CD4-positive, alpha-beta memory T cell (primary cell): ENCODE measurements around the gene GABRR1. TPM values are rescaled to one million over a fixed set of nuclear protein-coding genes. Genes with fewer than 3 reads are reported as not detected.
A peak's percentile ranks its signal among the peaks of the same experiment; 100 is the strongest.

Source experiments
- CTCF ChIA-PET: fragments of 350-600 bp; sonication (Branson Sonifier 250); formaldehyde crosslinking; loops from one replicate; lab custom pipeline; 2021; ENCODE audit warnings: inconsistent platforms; ENCODE audit not compliant: partially characterized antibody; lab: Charles Lee
- POLR2A ChIA-PET: fragments of 350-600 bp; sonication (Branson Sonifier 250); formaldehyde crosslinking; loops from one replicate; lab custom pipeline; 2021; ENCODE audit not compliant: partially characterized antibody; lab: Charles Lee
- DNase-seq, 5 donors: peaks; one replicate each; pipeline versions ENCODE4 v3.0.0 to v3.0.0-alpha.2; 2020 to 2022; ENCODE audit warnings: mixed read lengths in 1 of 5
- H3K27ac ChIP-seq: one replicate; pipeline ENCODE4 v1.7.0; 2013; ENCODE audit warnings: low read depth, low read length
- H3K27me3 ChIP-seq: 2 replicates; pipeline ENCODE4 v1.7.0; 2013; ENCODE audit warnings: mild to moderate bottlenecking, low read length, moderate library complexity; ENCODE audit not compliant: insufficient read depth
- H3K36me3 ChIP-seq: 2 replicates; pipeline ENCODE4 v1.7.0; 2013; ENCODE audit warnings: mild to moderate bottlenecking, low read length, moderate library complexity; ENCODE audit not compliant: insufficient read depth
- H3K4me1 ChIP-seq: 2 replicates; pipeline ENCODE4 v1.7.0; 2013; ENCODE audit warnings: mild to moderate bottlenecking, low read length, moderate library complexity; ENCODE audit not compliant: insufficient read depth
- H3K4me3 ChIP-seq, 2 donors: one replicate each; pipeline ENCODE4 v1.7.0; 2013; ENCODE audit warnings: low read length in 2 of 2, mild to moderate bottlenecking in 1 of 2
- H3K9me3 ChIP-seq, 2 donors: one replicate each; pipeline ENCODE4 v1.7.0; 2013; ENCODE audit warnings: low read length in 2 of 2, control low read depth in 1 of 2; ENCODE audit not compliant: control insufficient read depth in 1 of 2
- H3K27ac Mint-ChIP-seq, 7 donors: one replicate each; pipeline ENCODE4 v1.8.0; 2020 to 2021; ENCODE audit warnings: mixed read lengths in 7 of 7, mild to moderate bottlenecking in 6 of 7, inconsistent platforms in 3 of 7, moderate library complexity in 3 of 7
- H3K27me3 Mint-ChIP-seq, 2 donors: one replicate each; pipeline ENCODE4 v1.8.0; 2020 to 2021; ENCODE audit warnings: mixed read lengths in 2 of 2
- H3K36me3 Mint-ChIP-seq, 2 donors: one replicate each; pipeline ENCODE4 v1.8.0; 2020 to 2021; ENCODE audit warnings: mixed read lengths in 2 of 2, inconsistent platforms in 1 of 2, mild to moderate bottlenecking in 1 of 2
- H3K4me1 Mint-ChIP-seq, 4 donors: one replicate each; pipeline ENCODE4 v1.8.0; 2020 to 2021; ENCODE audit warnings: mixed read lengths in 4 of 4, mild to moderate bottlenecking in 1 of 4
- H3K4me3 Mint-ChIP-seq, 8 donors: one replicate each; pipeline ENCODE4 v1.8.0; 2020 to 2021; ENCODE audit warnings: mixed read lengths in 8 of 8, mild to moderate bottlenecking in 7 of 8, moderate library complexity in 6 of 8, inconsistent platforms in 3 of 8
- H3K9me3 Mint-ChIP-seq, 8 donors: one replicate each; pipeline ENCODE4 v1.8.0; 2020 to 2021; ENCODE audit warnings: mixed read lengths in 8 of 8, mild to moderate bottlenecking in 5 of 8, inconsistent platforms in 3 of 8, moderate library complexity in 1 of 8
- intact Hi-C: fragments of 100-400 bp; cut with micrococcal nuclease; formaldehyde crosslinking; loops from one replicate; pipeline ENCODE4 v1.15.1; 2023
- polyA plus RNA-seq, 2 donors: library from polyadenylated mRNA; unstranded; fragments of 300-500 nt; fragmentation: Illumina TruSeq; gene quantifications; one replicate each; pipeline ENCODE4 v1.2.3, GENCODE V29; 2021
- total RNA-seq, 2 experiments: library from RNA; stranded (reverse); gene quantifications; one replicate each; pipeline ENCODE4 v1.2.3, GENCODE V29; 2021

Gene GABRR1
- total and polyA plus RNA-seq, 4 experiments from 2014 or later = not detected

DNA sequence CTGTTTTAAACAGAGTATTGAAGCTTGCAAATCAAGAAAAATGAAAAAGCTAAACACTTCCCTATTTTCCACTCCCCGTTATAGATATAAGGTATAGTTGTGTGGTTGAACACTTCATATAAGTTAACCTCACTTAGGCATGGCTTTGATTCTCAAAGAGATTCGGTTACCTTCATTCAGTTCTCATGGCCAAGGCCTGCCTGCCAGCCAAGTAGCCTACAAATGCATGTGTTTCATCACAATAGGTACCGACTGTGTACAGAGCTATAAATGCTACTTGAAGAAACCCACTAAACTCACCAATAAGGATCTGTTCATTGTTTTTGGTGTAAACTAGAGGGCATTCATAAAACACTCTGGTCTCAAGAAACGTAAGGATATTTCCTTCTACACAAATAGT is 43.5 kb downstream of the GABRR1 start:
- ChIA-PET POLR2A (no interaction called here), CTCF (interaction anchor here (0.6 kb wide), 1 partner anchor 271 kb away, joined by 4 read pairs; no protein-coding TSS in a partner anchor)
- no peaks in the 10 kb centered on the region for H3K36me3 ChIP-seq
- Mint-ChIP-seq H3K27me3 (peaks cover 2% of the 10 kb centered on the region in 2 donors), H3K36me3 (no peaks in the 10 kb centered on the region), H3K9me3 (no peaks in the 10 kb centered on the region), H3K4me1 (no peaks in the 10 kb centered on the region), H3K27ac (no peak overlapping the region), H3K4me3 (no peak overlapping the region)
- no peak overlapping the region for H3K4me3 ChIP-seq
- no peaks in the 10 kb centered on the region for H3K27me3 ChIP-seq
- no peaks in the 10 kb centered on the region for H3K9me3 ChIP-seq
- intact Hi-C loops = no loop called here
- H3K27ac ChIP-seq = no peak overlapping the region
- no peaks in the 10 kb centered on the region for H3K4me1 ChIP-seq
- no peak for DNase-seq

DNA sequence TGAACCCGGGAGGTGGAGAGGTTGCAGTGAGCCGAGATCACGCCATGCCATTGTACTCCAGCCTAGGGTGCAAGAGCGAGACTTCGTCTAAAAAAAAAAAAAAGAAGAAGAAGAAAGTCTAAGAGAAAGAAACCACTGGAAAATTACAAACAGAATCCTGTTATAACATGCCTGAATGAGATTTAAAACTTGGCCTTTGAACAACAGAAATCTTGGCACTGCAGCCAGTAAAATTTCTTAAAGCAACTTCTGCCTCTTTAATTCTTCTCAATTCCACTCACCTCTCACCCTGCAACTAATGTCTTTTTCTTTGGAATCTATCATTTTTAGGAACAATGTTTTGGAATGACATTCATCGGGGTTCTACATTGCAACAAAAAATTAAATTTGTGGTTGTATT is 45.0 kb downstream of the GABRR1 start:
- no peak overlapping the region for H3K4me3 Mint-ChIP-seq
- H3K4me1 ChIP-seq = no peaks in the 10 kb centered on the region
- no peaks in the 10 kb centered on the region for H3K27me3 ChIP-seq
- H3K4me3 ChIP-seq = no peak overlapping the region
- H3K27me3 Mint-ChIP-seq = peaks cover 0 to 2% of the 10 kb centered on the region in 2 donors
- no peaks in the 10 kb centered on the region for H3K4me1 Mint-ChIP-seq
- no peaks in the 10 kb centered on the region for H3K9me3 ChIP-seq
- H3K9me3 Mint-ChIP-seq = no peaks in the 10 kb centered on the region
- H3K27ac ChIP-seq = no peak overlapping the region
- DNase-seq = no peak
- no peaks in the 10 kb centered on the region for H3K36me3 Mint-ChIP-seq
- intact Hi-C loops = no loop called here
- no peaks in the 10 kb centered on the region for H3K36me3 ChIP-seq
- ChIA-PET CTCF (no interaction called here), POLR2A (no interaction called here)
- no peak overlapping the region for H3K27ac Mint-ChIP-seq

DNA sequence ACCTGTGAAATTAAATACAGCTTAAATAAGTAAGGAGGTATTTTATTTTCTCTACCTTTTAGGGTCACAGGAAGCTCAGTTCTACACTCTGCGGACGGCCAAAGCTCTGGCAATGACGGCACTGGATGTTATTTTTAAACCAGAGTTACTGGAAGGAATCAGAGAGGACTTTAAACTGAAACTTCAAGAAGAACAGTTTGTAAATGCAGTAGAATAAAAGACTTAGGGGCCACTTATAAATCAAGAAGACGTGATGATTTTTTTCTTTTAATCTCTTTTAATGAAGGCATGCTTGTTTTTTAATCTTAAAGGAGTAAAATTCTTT is 55.1 kb downstream of the GABRR1 start:
- Histone ChIP-seq H3K36me3 (peaks cover 4% of the 10 kb centered on the region), H3K9me3 (no peaks in the 10 kb centered on the region), H3K27me3 (no peaks in the 10 kb centered on the region), H3K4me3 (no peak overlapping the region), H3K27ac (no peak overlapping the region), H3K4me1 (no peaks in the 10 kb centered on the region)
- CTCF ChIA-PET = no interaction called here
- POLR2A ChIA-PET = no interaction called here
- Mint-ChIP-seq H3K27me3 (no peaks in the 10 kb centered on the region), H3K4me1 (no peaks in the 10 kb centered on the region), H3K36me3 (peaks cover 43 to 50% of the 10 kb centered on the region in 2 donors), H3K27ac (no peak overlapping the region), H3K4me3 (no peak overlapping the region), H3K9me3 (no peaks in the 10 kb centered on the region)
- intact Hi-C loops = no loop called here
- no peak for DNase-seq

DNA sequence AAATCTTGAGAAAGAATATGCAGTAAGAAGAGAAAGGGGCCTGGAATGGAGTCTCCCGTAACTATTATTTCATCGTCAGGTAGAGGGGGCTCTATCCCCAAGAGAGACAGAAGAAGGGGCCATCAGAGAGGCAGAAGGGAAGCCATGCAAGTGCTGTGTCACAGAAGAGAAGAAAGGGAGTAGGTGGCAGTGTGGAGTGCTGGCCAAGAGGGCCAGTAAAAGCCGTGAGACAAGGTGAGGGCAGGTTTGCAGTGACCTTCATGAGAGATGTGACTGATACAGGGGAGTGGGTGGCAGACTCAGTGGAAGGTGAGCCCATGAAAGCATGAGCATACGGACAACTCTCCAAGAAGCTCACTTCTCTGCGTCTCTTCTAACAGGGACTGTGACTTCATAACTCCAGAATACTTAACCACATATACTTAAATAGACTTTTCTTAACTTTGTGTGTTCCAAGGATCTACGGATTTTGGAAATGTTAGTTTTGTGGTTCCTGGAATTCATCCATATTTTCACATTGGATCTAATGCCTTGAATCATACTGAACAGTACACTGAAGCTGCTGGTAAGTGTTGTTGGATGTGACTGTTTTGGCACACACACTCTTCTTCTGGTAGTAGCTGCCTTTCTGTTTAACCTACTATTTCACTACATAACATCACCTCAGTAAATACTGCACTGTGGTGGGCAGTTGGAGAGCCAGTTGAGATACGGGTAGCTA is 55.7 kb downstream of the GABRR1 start:
- H3K4me3 ChIP-seq = no peak overlapping the region
- no peaks in the 10 kb centered on the region for H3K9me3 ChIP-seq
- H3K27me3 Mint-ChIP-seq = no peaks in the 10 kb centered on the region
- CTCF ChIA-PET = no interaction called here
- peak overlapping the region in 1 of 7 donors; percentile 10 for H3K27ac Mint-ChIP-seq
- peaks cover 0 to 2% (median 0%) of the 10 kb centered on the region in 4 donors for H3K4me1 Mint-ChIP-seq
- POLR2A ChIA-PET = no interaction called here
- intact Hi-C loops = no loop called here
- H3K36me3 Mint-ChIP-seq = peaks cover 43 to 52% of the 10 kb centered on the region in 2 donors
- no peaks in the 10 kb centered on the region for H3K4me1 ChIP-seq
- no peak overlapping the region for H3K4me3 Mint-ChIP-seq
- H3K9me3 Mint-ChIP-seq = no peaks in the 10 kb centered on the region
- H3K27me3 ChIP-seq = no peaks in the 10 kb centered on the region
- H3K27ac ChIP-seq = no peak overlapping the region
- no peak for DNase-seq
- H3K36me3 ChIP-seq = peaks cover 4% of the 10 kb centered on the region

DNA sequence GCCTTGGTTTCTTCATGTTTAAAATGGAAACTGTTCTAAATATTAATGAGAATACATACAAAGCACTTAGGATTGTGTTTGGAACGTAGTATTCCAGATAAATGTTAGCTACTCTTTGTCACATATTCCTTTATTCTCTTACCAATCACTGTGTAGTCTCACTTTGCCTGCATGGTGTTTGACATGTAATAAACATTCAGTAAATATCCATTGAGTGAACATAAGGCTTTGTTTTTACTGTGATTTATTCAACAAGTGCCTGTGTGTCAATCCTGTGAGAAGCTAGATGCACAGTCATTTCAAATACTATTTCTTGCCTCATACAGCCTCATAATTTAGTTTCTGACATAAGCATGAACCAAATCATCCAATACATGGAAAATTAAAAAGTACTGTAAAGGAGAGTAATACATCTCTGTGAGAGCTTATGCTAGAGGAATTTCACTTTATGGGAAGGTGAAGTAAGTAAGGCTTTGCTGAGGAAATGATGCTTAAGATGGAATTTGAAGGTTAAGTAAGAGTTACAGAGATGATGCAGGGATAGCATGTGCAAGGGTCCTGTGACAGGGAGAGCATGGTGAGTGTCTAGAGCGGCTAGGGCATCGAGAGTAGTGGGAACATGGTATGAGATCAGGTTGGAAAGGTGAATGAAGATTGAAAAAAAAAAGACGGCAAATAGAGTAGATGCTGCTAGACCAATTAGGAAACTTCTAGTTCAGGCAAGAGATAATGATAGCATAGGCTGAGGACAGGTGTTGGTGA is 56.6 kb downstream of the GABRR1 start:
- no peak for DNase-seq
- H3K36me3 Mint-ChIP-seq = peaks cover 42 to 56% of the 10 kb centered on the region in 2 donors
- Histone ChIP-seq H3K9me3 (no peaks in the 10 kb centered on the region), H3K27ac (no peak overlapping the region), H3K27me3 (no peaks in the 10 kb centered on the region), H3K4me3 (no peak overlapping the region), H3K36me3 (peaks cover 4% of the 10 kb centered on the region), H3K4me1 (no peaks in the 10 kb centered on the region)
- no peaks in the 10 kb centered on the region for H3K27me3 Mint-ChIP-seq
- no peaks in the 10 kb centered on the region for H3K9me3 Mint-ChIP-seq
- H3K4me3 Mint-ChIP-seq = no peak overlapping the region
- ChIA-PET CTCF (no interaction called here), POLR2A (no interaction called here)
- H3K4me1 Mint-ChIP-seq = peaks cover 0 to 5% (median 0%) of the 10 kb centered on the region in 4 donors
- peak overlapping the region in 1 of 7 donors; percentile 6 for H3K27ac Mint-ChIP-seq
- intact Hi-C loops = no loop called here

DNA sequence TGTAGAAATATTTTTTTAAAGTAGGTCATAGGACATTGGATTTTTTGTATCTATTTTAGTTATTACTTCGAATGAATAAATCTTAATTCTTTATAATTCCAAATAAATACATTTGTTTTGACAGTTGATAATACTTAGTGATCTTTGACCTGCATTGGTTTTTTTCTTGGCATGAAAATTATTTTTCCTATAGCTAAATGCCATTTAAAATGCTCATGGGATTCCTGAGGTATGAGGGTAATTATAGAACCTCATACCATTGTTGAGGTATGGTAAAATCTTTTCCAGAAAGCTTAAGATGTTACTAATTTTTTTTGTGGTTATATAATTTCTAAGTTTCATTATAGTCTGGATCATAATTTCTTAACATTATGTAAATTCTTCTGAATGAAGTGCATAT is 63.0 kb downstream of the GABRR1 start:
- H3K4me1 Mint-ChIP-seq = peaks cover 0 to 14% (median 7%) of the 10 kb centered on the region in 4 donors
- H3K27me3 Mint-ChIP-seq = no peaks in the 10 kb centered on the region
- Histone ChIP-seq H3K9me3 (no peaks in the 10 kb centered on the region), H3K27me3 (no peaks in the 10 kb centered on the region), H3K36me3 (peaks cover 2% of the 10 kb centered on the region), H3K4me1 (no peaks in the 10 kb centered on the region), H3K4me3 (no peak overlapping the region), H3K27ac (no peak overlapping the region)
- intact Hi-C loops = no loop called here
- no peak overlapping the region for H3K4me3 Mint-ChIP-seq
- no peaks in the 10 kb centered on the region for H3K9me3 Mint-ChIP-seq
- CTCF ChIA-PET = interaction anchor here (1.2 kb wide), 2 partner anchors 158 to 208 kb away, joined by 3 read pairs; no protein-coding TSS in a partner anchor
- H3K27ac Mint-ChIP-seq = no peak overlapping the region
- POLR2A ChIA-PET = interaction anchor here (1.0 kb wide), 1 partner anchor 8 kb away, joined by 3 read pairs; the partner anchor contains the start of gene PM20D2
- no peak for DNase-seq
- H3K36me3 Mint-ChIP-seq = peaks cover 12 to 37% of the 10 kb centered on the region in 2 donors

DNA sequence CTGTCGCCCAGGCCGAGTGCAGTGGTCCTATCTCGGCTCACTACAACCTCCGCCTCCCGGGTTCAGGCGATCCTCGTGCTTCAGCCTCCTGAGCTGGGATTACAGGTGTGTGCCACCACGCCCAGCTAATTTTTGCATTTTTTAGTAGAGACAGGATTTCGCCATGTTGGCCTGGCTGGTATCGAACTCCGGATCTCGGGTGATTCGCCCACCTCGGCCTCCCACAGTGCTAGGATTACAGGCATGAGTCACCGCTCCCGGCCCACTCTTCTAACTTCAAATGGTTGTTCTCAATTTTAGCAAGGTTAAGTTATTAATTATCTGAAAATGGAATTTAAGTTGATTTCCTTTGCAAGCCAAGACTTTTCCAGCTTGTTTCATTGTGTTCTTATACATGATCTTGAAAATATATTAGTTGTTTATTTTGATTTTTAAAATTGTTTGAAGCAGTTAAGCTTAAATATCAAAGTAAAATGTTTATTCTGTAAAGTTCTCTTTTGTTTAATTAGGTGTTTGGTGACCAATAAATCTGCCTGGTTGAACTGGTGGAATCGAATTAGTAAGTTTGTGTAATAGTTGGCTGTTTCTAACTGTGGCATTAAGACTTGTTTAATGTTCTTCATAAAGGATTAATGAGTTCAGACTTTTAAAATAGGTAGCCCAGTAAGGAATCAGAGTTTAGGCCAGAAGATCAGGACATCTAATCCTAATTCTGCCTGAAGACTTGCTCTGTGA is 69.0 kb downstream of the GABRR1 start:
- Histone ChIP-seq H3K27me3 (no peaks in the 10 kb centered on the region), H3K27ac (no peak overlapping the region), H3K4me3 (no peak overlapping the region), H3K4me1 (peaks cover 20% of the 10 kb centered on the region), H3K9me3 (no peaks in the 10 kb centered on the region), H3K36me3 (no peaks in the 10 kb centered on the region)
- peak overlapping the region in 7 of 8 donors; percentile 26 to 64 (median 48) for H3K4me3 Mint-ChIP-seq
- no peak overlapping the region for H3K27ac Mint-ChIP-seq
- ChIA-PET POLR2A (interaction anchor here (0.6 to 4.5 kb wide), 2 partner anchors 38 to 67 kb away, joined by 7 to 155 read pairs; partner anchors contain the start of gene PNRC1), CTCF (interaction anchor here (1.3 kb wide), 1 partner anchor 9 kb away, joined by 3 read pairs; no protein-coding TSS in a partner anchor)
- DNase-seq = no peak
- H3K27me3 Mint-ChIP-seq = no peaks in the 10 kb centered on the region
- intact Hi-C loops = loop anchor here (5.0 kb wide), 1 partner anchor 204 kb away; the partner anchor contains the start of gene UBE2J1
- peaks cover 6 to 28% of the 10 kb centered on the region in 2 donors for H3K36me3 Mint-ChIP-seq
- H3K9me3 Mint-ChIP-seq = no peaks in the 10 kb centered on the region
- peaks cover 18 to 35% (median 27%) of the 10 kb centered on the region in 4 donors for H3K4me1 Mint-ChIP-seq
